WTC11 (cell line): Measurements from ENCODE around the gene RAB6A. TPM values are rescaled to one million over a fixed set of nuclear protein-coding genes. Genes with fewer than 3 reads are reported as not detected.

Source experiments
- ATAC-seq: fragments of 200-7000 bp; cut with Tn5 transposase; 2 replicates; pipeline ENCODE4 v1.10.0; 2021; ENCODE audit warnings: mild to moderate bottlenecking, moderate library complexity
- CTCF ChIA-PET: fragments of 300-600 bp; sonication (Branson Sonifier 250); formaldehyde crosslinking; loops from one replicate; lab custom pipeline; 2021; ENCODE audit warnings: antibody characterized with exemption; lab: Charles Lee
- POLR2A ChIA-PET: fragments of 350-600 bp; sonication (Branson Sonifier 250); formaldehyde crosslinking; loops from one replicate; lab custom pipeline; 2021; ENCODE audit warnings: antibody characterized with exemption; lab: Charles Lee
- DNase-seq: peaks from one replicate; pipeline ENCODE4 v3.0.0; 2021; ENCODE audit warnings: low spot score
- H3K27ac Mint-ChIP-seq: 2 replicates; pipeline ENCODE4 v1.8.0; 2021; ENCODE audit warnings: mixed read lengths
- H3K27me3 Mint-ChIP-seq: 2 replicates; pipeline ENCODE4 v1.8.0; 2021; ENCODE audit warnings: low read depth, mild to moderate bottlenecking, moderate library complexity, mixed read lengths
- H3K36me3 Mint-ChIP-seq: 2 replicates; pipeline ENCODE4 v1.8.0; 2021; ENCODE audit warnings: mixed read lengths
- H3K4me1 Mint-ChIP-seq: 2 replicates; pipeline ENCODE4 v1.8.0; 2022; ENCODE audit warnings: mixed read lengths
- H3K4me3 Mint-ChIP-seq: 2 replicates; pipeline ENCODE4 v1.8.0; 2021; ENCODE audit warnings: mild to moderate bottlenecking, moderate library complexity, mixed read lengths
- H3K9me3 Mint-ChIP-seq: 2 replicates; pipeline ENCODE4 v1.8.0; 2021; ENCODE audit warnings: mixed read lengths
- ARID4B ChIP-seq: sonication (generic); formaldehyde crosslinking; IDR thresholded peaks from 2 replicates; pipeline ENCODE4 v1.8.0; 2023; ENCODE audit warnings: missing genetic modification reagents, mild to moderate bottlenecking, borderline replicate concordance
- CBFB ChIP-seq: sonication (generic); formaldehyde crosslinking; IDR thresholded peaks from 2 replicates; pipeline ENCODE4 v1.8.1; 2022; ENCODE audit warnings: mild to moderate bottlenecking, low read depth, missing genetic modification reagents
- ETV6 ChIP-seq: sonication (generic); formaldehyde crosslinking; IDR thresholded peaks from 2 replicates; pipeline ENCODE4 v1.8.1; 2022; ENCODE audit warnings: mild to moderate bottlenecking, missing genetic modification reagents
- GABPB1 ChIP-seq: sonication (generic); formaldehyde crosslinking; IDR thresholded peaks from 2 replicates; pipeline ENCODE4 v1.8.1; 2023; ENCODE audit warnings: mild to moderate bottlenecking, missing genetic modification reagents
- MXD4 ChIP-seq: fragments of 250-450 bp; sonication (Bioruptor Pico); IDR thresholded peaks from 2 replicates; pipeline ENCODE4 v1.8.0; 2021; ENCODE audit warnings: mild to moderate bottlenecking, moderate library complexity, borderline replicate concordance
- NFE2L1 ChIP-seq: sonication (generic); formaldehyde crosslinking; IDR thresholded peaks from 2 replicates; pipeline ENCODE4 v1.8.1; 2023; ENCODE audit warnings: missing genetic modification reagents
- SMAD3 ChIP-seq: sonication (generic); formaldehyde crosslinking; IDR thresholded peaks from 2 replicates; pipeline ENCODE4 v1.8.0; 2022; ENCODE audit warnings: missing genetic modification reagents, mild to moderate bottlenecking, borderline replicate concordance
- SP1 ChIP-seq: sonication (generic); formaldehyde crosslinking; conservative IDR thresholded peaks from 2 replicates; pipeline ENCODE4 v1.8.1; 2022; ENCODE audit warnings: missing genetic modification reagents
- ZBTB21 ChIP-seq: sonication (generic); formaldehyde crosslinking; IDR thresholded peaks from 2 replicates; pipeline ENCODE4 v1.8.1; 2023; ENCODE audit warnings: mild to moderate bottlenecking, missing genetic modification reagents, borderline replicate concordance
- ZNF263 ChIP-seq: sonication (generic); formaldehyde crosslinking; IDR thresholded peaks from 2 replicates; pipeline ENCODE4 v1.8.1; 2022; ENCODE audit warnings: low read depth, mild to moderate bottlenecking, moderate library complexity, missing genetic modification reagents
- total RNA-seq: library from RNA; stranded (reverse); gene quantifications from 3 replicates; pipeline ENCODE4 v1.2.3, GENCODE V29; 2021
- TF ChIP-seq, protein P1 (sequence below): sonication (generic); formaldehyde crosslinking; IDR thresholded peaks from 2 replicates; pipeline ENCODE4 v1.8.0; 2023; ENCODE audit warnings: mild to moderate bottlenecking, missing genetic modification reagents
- TF ChIP-seq, protein P2 (sequence below): sonication (generic); formaldehyde crosslinking; IDR thresholded peaks from 2 replicates; pipeline ENCODE4 v1.8.1; 2023; ENCODE audit warnings: mild to moderate bottlenecking, missing genetic modification reagents
- TF ChIP-seq, protein P3 (sequence below): sonication (generic); formaldehyde crosslinking; IDR thresholded peaks from 2 replicates; pipeline ENCODE4 v1.8.0; 2022; ENCODE audit warnings: mild to moderate bottlenecking, missing genetic modification reagents

The RAB6A gene
- total RNA-seq, 1 experiment from 2014 or later: 107 TPM

DNA sequence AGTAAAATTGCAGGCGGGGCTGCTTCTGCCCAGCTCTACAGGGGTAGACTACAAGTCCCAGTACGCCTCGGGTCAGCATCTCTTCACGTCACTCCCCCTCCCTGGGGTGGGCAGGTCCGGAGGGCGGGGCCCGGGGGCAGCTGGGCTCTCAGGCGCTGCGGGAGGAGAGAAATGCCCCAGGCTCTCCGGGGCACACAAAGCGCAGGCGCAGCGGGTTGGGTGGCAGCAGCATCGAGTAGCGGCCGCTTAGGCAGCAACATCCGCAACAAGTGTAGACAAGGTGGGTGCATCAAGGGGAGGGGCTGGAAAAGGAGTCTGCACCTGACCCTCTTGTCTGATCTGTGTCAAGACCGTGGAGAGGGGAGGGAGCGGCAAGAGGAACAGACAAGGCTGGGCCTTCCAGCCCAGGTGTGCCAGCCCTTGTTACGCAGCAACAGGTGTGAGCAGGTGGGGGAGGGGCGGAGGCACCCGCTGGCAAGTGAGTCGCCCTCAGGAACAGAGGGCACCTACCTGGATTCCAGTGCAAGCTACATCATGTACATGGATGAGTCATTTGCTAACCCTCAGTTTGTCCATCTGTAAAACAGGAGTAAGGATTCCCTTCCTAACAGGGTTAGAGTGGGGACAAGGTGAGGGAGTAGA is 113.3 kb downstream of the RAB6A start (continued):
- TF ChIP-seq, protein P1, sequence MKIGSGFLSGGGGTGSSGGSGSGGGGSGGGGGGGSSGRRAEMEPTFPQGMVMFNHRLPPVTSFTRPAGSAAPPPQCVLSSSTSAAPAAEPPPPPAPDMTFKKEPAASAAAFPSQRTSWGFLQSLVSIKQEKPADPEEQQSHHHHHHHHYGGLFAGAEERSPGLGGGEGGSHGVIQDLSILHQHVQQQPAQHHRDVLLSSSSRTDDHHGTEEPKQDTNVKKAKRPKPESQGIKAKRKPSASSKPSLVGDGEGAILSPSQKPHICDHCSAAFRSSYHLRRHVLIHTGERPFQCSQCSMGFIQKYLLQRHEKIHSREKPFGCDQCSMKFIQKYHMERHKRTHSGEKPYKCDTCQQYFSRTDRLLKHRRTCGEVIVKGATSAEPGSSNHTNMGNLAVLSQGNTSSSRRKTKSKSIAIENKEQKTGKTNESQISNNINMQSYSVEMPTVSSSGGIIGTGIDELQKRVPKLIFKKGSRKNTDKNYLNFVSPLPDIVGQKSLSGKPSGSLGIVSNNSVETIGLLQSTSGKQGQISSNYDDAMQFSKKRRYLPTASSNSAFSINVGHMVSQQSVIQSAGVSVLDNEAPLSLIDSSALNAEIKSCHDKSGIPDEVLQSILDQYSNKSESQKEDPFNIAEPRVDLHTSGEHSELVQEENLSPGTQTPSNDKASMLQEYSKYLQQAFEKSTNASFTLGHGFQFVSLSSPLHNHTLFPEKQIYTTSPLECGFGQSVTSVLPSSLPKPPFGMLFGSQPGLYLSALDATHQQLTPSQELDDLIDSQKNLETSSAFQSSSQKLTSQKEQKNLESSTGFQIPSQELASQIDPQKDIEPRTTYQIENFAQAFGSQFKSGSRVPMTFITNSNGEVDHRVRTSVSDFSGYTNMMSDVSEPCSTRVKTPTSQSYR (CRISPR knock-in tag): peak; percentile 81; the same call in 1 of the 2 replicates
- TF ChIP-seq ZNF263: no peak
- TF ChIP-seq, protein P2, sequence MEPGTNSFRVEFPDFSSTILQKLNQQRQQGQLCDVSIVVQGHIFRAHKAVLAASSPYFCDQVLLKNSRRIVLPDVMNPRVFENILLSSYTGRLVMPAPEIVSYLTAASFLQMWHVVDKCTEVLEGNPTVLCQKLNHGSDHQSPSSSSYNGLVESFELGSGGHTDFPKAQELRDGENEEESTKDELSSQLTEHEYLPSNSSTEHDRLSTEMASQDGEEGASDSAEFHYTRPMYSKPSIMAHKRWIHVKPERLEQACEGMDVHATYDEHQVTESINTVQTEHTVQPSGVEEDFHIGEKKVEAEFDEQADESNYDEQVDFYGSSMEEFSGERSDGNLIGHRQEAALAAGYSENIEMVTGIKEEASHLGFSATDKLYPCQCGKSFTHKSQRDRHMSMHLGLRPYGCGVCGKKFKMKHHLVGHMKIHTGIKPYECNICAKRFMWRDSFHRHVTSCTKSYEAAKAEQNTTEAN (CRISPR knock-in tag): no peak
- no peak for TF ChIP-seq MXD4 (CRISPR knock-in tag)
- TF ChIP-seq CBFB (CRISPR knock-in tag): no peak
- TF ChIP-seq NFE2L1 (CRISPR knock-in tag): no peak
- 0 out of 2 replicates have a peak, but pooled peaks have one; percentile 29 for TF ChIP-seq ZBTB21 (CRISPR knock-in tag)

- Mint-ChIP-seq H3K9me3 (no peaks in the 10 kb centered on the region), H3K27me3 (peaks cover 94% of the 10 kb centered on the region), H3K27ac (no peak within 1 kb of the TSS), H3K4me1 (peaks cover 38% of the 10 kb centered on the region), H3K4me3 (peak within 1 kb of the TSS; percentile 87), H3K36me3 (no peaks in the 10 kb centered on the region)
- DNase-seq (peak; percentile 80), ATAC-seq (peak; percentile 68)
- CTCF ChIA-PET: interaction anchor here (0.9 to 8.9 kb wide), 14 partner anchors 9 to 295 kb away, joined by 3 to 104 read pairs (median 4); partner anchors contain the start of gene FAM168A
- TF ChIP-seq SP1 (CRISPR knock-in tag) (peak; percentile 35; the same call in 1 of the 2 replicates), GABPB1 (no peak), ETV6 (CRISPR knock-in tag) (peak; percentile 42; the same call in 1 of the 2 replicates), SMAD3 (no peak), ARID4B (CRISPR knock-in tag) (peak; percentile 43; the same call in 1 of the 2 replicates), ZNF263 (peak; percentile 38; the same call in 1 of the 2 replicates)
- TF ChIP-seq, protein P3, sequence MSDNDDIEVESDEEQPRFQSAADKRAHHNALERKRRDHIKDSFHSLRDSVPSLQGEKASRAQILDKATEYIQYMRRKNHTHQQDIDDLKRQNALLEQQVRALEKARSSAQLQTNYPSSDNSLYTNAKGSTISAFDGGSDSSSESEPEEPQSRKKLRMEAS (CRISPR knock-in tag): peak; percentile 42; the same call in 1 of the 2 replicates
- POLR2A ChIA-PET: interaction anchor here (1.2 to 1.8 kb wide), 4 partner anchors 14 to 115 kb away, joined by 3 to 6 read pairs (median 4); partner anchors contain the start of gene RAB6A
Measured at GRCh38 chr11:73645972-73646631, 114.8 kb downstream of the RAB6A start, which contains the start of gene PLEKHB1. TSS of gene PLEKHB1 (plus strand) at chr11:73646581. CDS start at chr11:73646609, 28 bp downstream.
